Breast epithelium (tissue), 3 donors: ENCODE data around the gene PLCH1.

Experiments
- CTCF ChIP-seq, 3 donors: fragments of 450-650 bp; IDR thresholded peaks; one replicate each; pipeline ENCODE4 v1.5.1; 2016 to 2017; ENCODE audit warnings: antibody characterized with exemption in 3 of 3, mild to moderate bottlenecking in 3 of 3, moderate library complexity in 3 of 3
- POLR2A ChIP-seq: fragments of 450-650 bp; IDR thresholded peaks from one replicate; pipeline ENCODE4 v1.6.1; 2016; ENCODE audit warnings: antibody characterized with exemption, mild to moderate bottlenecking, moderate library complexity
- POLR2AphosphoS5 ChIP-seq, 3 donors: sonication (generic); formaldehyde crosslinking; IDR thresholded peaks; one replicate each; pipeline ENCODE4 v1.6.1; 2017; ENCODE audit warnings: antibody characterized with exemption in 3 of 3

GRCh38 chr3:155418407-155418806 is 326.5 kb downstream of the PLCH1 start:
- TF ChIP-seq CTCF (IDR thresholded peaks at IDR 0.05), result no peak
- no peak for TF ChIP-seq POLR2AphosphoS5 (IDR thresholded peaks at IDR 0.05)
- no peak for TF ChIP-seq POLR2A
